Nephron progenitor cell (in vitro differentiated cells): ENCODE measurements around the gene PYM1.
A peak's percentile ranks its signal among the peaks of the same experiment; 100 is the strongest.

ENCODE experiments used
- DNase-seq: peaks from one replicate; pipeline ENCODE4 v3.0.0; 2021
- H3K27ac Mint-ChIP-seq: 2 replicates; pipeline ENCODE4 v1.8.0; 2021; ENCODE audit warnings: mild to moderate bottlenecking, moderate library complexity, mixed read lengths
- H3K27me3 Mint-ChIP-seq: 2 replicates; pipeline ENCODE4 v1.8.0; 2021; ENCODE audit warnings: mild to moderate bottlenecking, low read depth, mixed read lengths; ENCODE audit not compliant: poor library complexity
- H3K36me3 Mint-ChIP-seq: 2 replicates; pipeline ENCODE4 v1.8.0; 2021; ENCODE audit warnings: low read depth, mixed read lengths
- H3K4me1 Mint-ChIP-seq: 2 replicates; pipeline ENCODE4 v1.8.0; 2021; ENCODE audit warnings: mixed read lengths
- H3K4me3 Mint-ChIP-seq: 2 replicates; pipeline ENCODE4 v1.8.0; 2021; ENCODE audit warnings: mild to moderate bottlenecking, moderate library complexity, mixed read lengths
- H3K9me3 Mint-ChIP-seq: 2 replicates; pipeline ENCODE4 v1.8.0; 2021; ENCODE audit warnings: mild to moderate bottlenecking, moderate library complexity, mixed read lengths
- CTCF ChIP-seq: fragments of 200-600 bp; sonication (generic); IDR thresholded peaks from 2 replicates; pipeline ENCODE4 v1.5.0; 2021; ENCODE audit warnings: antibody characterized with exemption

Gene PYM1

GRCh38 chr12:55937981-55938380 lies 10.3 kb upstream of the PYM1 start:
- Mint-ChIP-seq H3K27me3 (peaks cover 71% of the 10 kb centered on the region), H3K4me1 (peaks cover 21% of the 10 kb centered on the region), H3K4me3 (no peak overlapping the region), H3K9me3 (no peaks in the 10 kb centered on the region), H3K27ac (no peak overlapping the region), H3K36me3 (no peaks in the 10 kb centered on the region)
- no peak for DNase-seq
- TF ChIP-seq CTCF: no peak

GRCh38 chr12:55935738-55936151 lies 8.1 kb upstream of the PYM1 start:
- no peak overlapping the region for H3K27ac Mint-ChIP-seq
- DNase-seq: no peak
- no peaks in the 10 kb centered on the region for H3K36me3 Mint-ChIP-seq
- H3K4me1 Mint-ChIP-seq: peaks cover 34% of the 10 kb centered on the region
- H3K27me3 Mint-ChIP-seq: peaks cover 78% of the 10 kb centered on the region
- no peaks in the 10 kb centered on the region for H3K9me3 Mint-ChIP-seq
- TF ChIP-seq CTCF: no peak
- H3K4me3 Mint-ChIP-seq: peak overlapping the region; percentile 31

GRCh38 chr12:55934773-55935172 lies 7.1 kb upstream of the PYM1 start:
- H3K9me3 Mint-ChIP-seq: no peaks in the 10 kb centered on the region

GRCh38 chr12:55933799-55934742 lies 6.4 kb upstream of the PYM1 start:
- DNase-seq: no peak
- H3K4me3 Mint-ChIP-seq: no peak overlapping the region
- H3K9me3 Mint-ChIP-seq: no peaks in the 10 kb centered on the region
- peaks cover 41% of the 10 kb centered on the region for H3K4me1 Mint-ChIP-seq
- peaks cover 82% of the 10 kb centered on the region for H3K27me3 Mint-ChIP-seq
- no peak overlapping the region for H3K27ac Mint-ChIP-seq
- no peak for TF ChIP-seq CTCF
- no peaks in the 10 kb centered on the region for H3K36me3 Mint-ChIP-seq

More at GRCh38 chr12:55934773-55935172, 7.1 kb upstream of the PYM1 start:
- no peak overlapping the region for H3K4me3 Mint-ChIP-seq
- no peak overlapping the region for H3K27ac Mint-ChIP-seq
- peaks cover 82% of the 10 kb centered on the region for H3K27me3 Mint-ChIP-seq
- no peak for TF ChIP-seq CTCF
- no peaks in the 10 kb centered on the region for H3K36me3 Mint-ChIP-seq
- H3K4me1 Mint-ChIP-seq: peaks cover 35% of the 10 kb centered on the region
- DNase-seq: no peak

GRCh38 chr12:55933169-55933798 lies 5.6 kb upstream of the PYM1 start:
- peaks cover 78% of the 10 kb centered on the region for H3K27me3 Mint-ChIP-seq
- H3K9me3 Mint-ChIP-seq: no peaks in the 10 kb centered on the region
- no peak for DNase-seq
- peaks cover 42% of the 10 kb centered on the region for H3K4me1 Mint-ChIP-seq
- no peak overlapping the region for H3K27ac Mint-ChIP-seq
- TF ChIP-seq CTCF: no peak
- no peaks in the 10 kb centered on the region for H3K36me3 Mint-ChIP-seq
- peak overlapping the region; percentile 90 for H3K4me3 Mint-ChIP-seq
